Stimulated activated CD4-positive, alpha-beta T cell treated with anti-CD3 and anti-CD28 coated beads, Interleukin-12 subunit alpha, Interleukin-12 subunit beta, amount 100 ng/mL, for 24 hours (primary cell): Measurements from ENCODE around the gene DHCR7.

Experiments used
- DNase-seq, 2 experiments: peaks; one replicate each; pipeline ENCODE4 v3.0.0-alpha.2; 2020; ENCODE audit warnings: low read depth in 2 of 2

Gene DHCR7

DNA sequence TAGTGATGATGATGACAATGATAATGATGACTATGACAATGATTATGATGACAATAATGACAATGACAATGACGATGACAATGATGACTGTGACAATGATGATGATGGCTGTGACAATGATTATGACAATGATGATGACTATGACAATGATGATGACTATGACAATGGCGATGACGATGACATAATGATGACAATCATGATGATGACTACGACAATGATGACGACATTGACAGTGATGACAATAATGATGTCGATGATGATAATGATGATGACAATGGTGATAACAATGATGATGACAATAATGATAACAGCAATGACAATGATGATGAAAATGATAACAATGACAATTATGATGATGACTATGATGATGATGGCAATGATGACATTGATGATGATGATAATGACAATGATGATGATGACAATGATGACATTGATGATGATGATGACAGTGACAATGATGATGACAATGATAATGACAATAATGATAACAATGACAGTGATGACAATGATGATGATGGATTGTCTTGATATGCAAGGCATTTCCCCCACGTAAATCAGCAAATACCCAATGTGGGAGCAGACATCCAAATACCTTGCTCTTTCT is 37.7 kb downstream of the DHCR7 start:
- DNase-seq: no peak

DNA sequence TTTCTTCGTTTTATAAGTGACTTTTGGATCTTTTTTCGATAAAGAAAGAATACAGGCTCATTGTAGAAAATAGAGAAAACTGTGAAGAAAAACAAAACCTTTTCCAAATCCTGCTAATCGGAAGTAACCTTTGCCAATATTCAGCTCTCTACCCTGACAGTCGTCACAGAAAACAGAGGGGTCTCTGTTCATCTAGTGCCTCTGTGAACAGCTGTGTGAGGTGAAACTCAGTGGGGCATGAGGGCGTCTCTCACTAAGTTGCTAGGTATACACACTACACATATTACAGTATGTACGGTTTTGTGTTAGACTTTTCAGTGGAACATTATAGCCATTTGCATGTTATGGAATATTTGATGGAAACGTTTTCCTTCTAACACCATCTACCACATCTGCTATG is 39.4 kb downstream of the DHCR7 start:
- DNase-seq: no peak

DNA sequence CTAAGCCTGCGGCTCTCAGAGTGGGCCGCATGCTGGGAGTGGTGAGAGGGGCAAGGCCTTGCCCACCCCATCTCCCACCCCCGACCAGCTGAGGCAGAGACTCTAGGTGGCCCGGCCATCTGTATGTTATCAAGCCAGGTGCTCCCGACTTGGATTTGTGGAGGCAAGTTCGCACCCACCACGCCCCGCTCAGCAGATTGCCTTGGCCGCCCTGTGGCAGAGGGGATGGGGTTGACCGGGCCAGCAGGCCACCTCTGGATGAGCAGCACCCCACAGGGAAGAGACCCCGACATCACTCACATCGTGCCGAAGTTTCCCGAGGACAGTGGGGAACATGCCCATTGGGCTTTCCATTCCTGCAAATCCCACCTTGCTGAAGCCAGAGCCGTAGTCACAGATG is 40.8 kb downstream of the DHCR7 start:
- DNase-seq: no peak

- DNase-seq: no peak
These were observed 41.5 kb downstream of the DHCR7 start for GRCh38 chr11:71406681-71407080.

GRCh38 chr11:71404209-71404608 is 44.0 kb downstream of the DHCR7 start:
- DNase-seq: no peak

GRCh38 chr11:71402878-71403277 is 45.3 kb downstream of the DHCR7 start:
- no peak for DNase-seq

GRCh38 chr11:71400216-71400615 is 48.0 kb downstream of the DHCR7 start:
- no peak for DNase-seq

GRCh38 chr11:71399341-71399740 is 48.9 kb downstream of the DHCR7 start:
- no peak for DNase-seq

- DNase-seq: no peak
These were observed 50.2 kb downstream of the DHCR7 start for GRCh38 chr11:71397961-71398360.

DNA sequence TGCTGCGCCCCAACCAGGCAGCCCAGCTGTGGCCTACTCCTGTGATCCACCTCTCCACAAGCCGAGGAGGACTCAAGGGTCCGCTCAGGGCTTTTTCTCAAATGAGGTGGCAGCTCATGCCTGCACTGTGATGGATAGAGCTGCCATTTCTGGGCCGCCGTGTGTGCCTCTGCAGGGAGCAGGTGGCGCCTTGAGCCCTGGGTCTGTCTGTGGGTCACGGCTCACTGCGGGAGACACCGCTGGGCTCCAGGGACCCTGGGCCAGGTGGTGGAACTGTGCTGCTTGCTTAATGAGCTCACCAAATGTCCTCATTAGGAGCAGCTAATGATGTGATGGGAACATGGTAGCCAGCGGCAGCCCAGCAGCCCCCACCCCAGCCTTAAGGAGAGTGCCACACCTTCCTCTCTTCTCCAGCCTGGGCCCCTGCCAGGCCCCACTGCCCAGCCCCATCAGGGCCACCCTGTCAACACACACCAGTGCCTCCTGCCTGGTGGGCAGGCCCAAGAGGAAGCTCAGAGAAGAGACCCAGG is 50.8 kb downstream of the DHCR7 start:
- no peak for DNase-seq

DNA sequence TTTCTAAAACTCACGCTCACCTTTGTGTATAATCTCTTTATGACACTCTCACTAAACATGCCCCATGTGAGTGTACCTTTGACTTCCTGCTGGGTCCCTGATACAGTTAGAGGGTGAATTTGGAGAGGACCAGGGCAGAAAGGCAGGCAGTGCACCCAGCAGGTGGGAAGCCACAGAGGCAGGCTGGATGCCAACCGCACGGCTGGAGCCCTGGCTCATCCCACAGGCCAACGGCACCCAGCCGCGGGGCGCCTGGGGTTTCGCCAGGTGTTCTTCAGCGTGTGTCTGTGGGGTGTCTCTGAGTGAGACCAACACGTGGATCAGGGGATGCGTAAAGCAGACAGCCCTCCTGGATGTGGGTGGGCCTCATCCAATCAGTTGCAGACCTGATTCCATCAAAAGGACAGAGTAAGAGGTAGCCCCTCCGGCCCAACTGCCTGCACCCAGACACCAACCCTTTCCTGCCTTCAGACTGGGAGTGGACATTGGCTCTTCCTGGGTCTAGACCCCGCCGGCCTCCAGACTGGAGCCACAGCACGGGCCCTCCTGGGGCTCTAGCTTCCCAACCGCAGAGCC is 51.6 kb downstream of the DHCR7 start:
- DNase-seq: no peak

DNA sequence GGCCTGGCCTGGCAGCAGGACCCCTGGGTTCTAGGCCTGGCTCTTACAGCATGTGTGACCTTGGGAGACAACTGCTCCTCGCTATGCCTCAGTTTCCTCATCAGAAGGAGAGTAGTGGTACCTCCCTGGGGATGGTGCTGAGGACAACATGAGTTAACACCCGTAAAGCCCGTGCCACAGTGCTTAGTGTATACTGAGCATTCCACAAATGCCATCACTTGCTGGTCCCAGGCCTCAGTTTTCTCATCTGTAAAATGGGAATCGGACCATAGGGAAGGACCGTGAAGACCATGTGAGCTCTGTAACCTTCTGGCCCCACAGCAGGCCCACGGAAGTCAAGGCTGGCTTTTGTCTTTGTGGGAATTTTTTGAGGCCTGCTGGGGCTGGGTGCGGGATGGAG is 52.4 kb downstream of the DHCR7 start:
- DNase-seq: no peak

- no peak for DNase-seq
These were observed 53.0 kb downstream of the DHCR7 start for GRCh38 chr11:71395263-71395560.

DNA sequence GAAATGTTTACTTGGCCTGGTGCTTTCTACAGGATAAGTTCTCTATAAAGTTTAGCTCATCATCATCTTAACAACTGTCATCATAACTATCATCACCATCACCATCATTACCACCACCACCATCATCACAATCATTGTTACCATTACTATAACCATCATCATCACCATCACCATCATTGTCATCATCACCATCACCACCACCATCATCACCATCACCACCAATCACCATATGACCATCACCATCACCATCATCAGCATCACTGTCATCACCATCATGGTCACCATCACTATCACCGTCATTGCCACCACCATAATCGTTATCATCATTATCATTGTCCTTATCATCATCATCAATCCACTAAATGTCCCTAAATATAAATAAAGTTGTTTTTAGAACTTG is 54.9 kb downstream of the DHCR7 start:
- no peak for DNase-seq

- DNase-seq: no peak
These were observed 56.4 kb downstream of the DHCR7 start for GRCh38 chr11:71391796-71392195.

- no peak for DNase-seq
These were observed 56.8 kb downstream of the DHCR7 start for GRCh38 chr11:71391352-71391751.

GRCh38 chr11:71388637-71389235 is 59.5 kb downstream of the DHCR7 start:
- no peak for DNase-seq

GRCh38 chr11:71387784-71388636 is 60.2 kb downstream of the DHCR7 start:
- no peak for DNase-seq

- no peak for DNase-seq
These were observed 61.0 kb downstream of the DHCR7 start for GRCh38 chr11:71387200-71387599.

DNA sequence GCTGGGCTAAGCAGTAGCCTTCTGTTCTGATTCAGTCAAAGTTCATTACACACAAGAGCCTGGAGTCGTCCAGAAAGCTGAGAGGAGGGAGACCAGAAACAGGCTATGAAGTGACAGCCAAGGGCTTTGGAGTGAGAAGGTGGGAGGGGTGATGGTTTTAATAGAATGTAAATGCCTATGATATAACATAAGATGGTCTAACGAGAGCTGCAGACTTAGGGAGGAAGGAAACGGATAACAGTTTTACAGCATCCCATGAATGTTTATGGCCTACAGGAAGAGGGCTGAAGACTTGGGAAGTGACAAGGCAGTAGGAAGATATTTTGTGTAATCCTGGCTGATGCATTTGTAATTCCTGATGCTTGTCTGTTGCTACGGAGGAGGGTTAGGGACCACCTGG is 62.0 kb downstream of the DHCR7 start:
- no peak for DNase-seq

DNA sequence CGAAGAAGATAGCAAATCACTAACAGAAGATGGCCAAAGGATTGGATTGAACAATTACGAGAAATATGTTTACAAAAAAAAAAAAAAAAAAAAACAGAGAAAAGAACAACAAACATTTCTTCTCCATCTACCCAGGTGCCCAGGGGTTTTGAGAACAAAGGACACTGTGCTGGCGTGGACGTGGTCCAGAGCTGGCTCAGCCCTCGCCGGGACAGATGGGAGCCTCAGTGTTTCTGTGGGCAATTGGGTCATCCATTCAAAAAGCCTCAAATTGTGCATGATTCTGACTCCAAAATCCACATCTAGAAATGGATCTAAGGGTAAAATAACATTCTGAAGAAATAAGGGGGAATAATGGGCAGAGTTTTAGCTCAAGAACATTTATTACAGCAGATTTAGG is 63.1 kb downstream of the DHCR7 start:
- no peak for DNase-seq

DNA sequence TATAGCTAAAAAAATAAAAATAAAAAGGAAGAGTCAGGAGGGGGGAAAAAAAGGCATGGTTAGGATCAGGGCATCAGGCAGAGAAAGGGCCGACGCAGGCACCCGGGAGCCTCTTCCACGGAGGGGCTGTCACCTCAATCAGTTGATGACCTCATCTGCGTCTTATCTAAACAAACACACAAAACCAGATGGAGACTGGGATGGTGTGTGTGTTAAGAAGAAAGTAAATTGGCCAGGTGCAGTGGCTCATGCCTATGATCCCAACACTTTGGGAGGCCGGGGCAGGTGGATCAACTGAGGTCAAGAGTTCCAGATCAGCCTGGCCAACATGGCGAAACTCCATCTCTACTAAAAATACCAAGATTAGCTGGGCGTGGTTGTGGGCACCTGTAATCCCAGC is 63.6 kb downstream of the DHCR7 start:
- DNase-seq: no peak
